Measurements from ENCODE around the gene SLC22A23. TPM values are rescaled to one million over a fixed set of nuclear protein-coding genes. Genes with fewer than 3 reads are reported as not detected.

Gene SLC22A23
- total and polyA plus RNA-seq, 4 donors = 4.9 to 45.4 (median 19.7) TPM

GRCh38 chr6:3348821-3349220, 108.0 kb downstream of the SLC22A23 start (continued):
- TF ChIP-seq ATF3 (IDR thresholded peaks at IDR 0.05) = no peak
- TF ChIP-seq EGR1 (IDR thresholded peaks at IDR 0.05; ENCODE audit: low read depth in 2 of 2) = no peak
- TF ChIP-seq NR2F2 (IDR thresholded peaks at IDR 0.05) = no peak
- no peak for TF ChIP-seq HNF4G (IDR thresholded peaks at IDR 0.05)

- 97% methylated on average over 7 of the region's 7 CpGs for WGBS
- no peak overlapping the region for H3K27ac ChIP-seq (ENCODE audit: low read depth in 1 of 2, low read length in 2 of 2)
- no peak for TF ChIP-seq JUND (IDR thresholded peaks at IDR 0.05)
- TF ChIP-seq GABPA (IDR thresholded peaks at IDR 0.05 in 1 of 2, conservative IDR thresholded peaks at IDR 0.05 in 1 of 2) = no peak
- no peak for TF ChIP-seq RAD21 (IDR thresholded peaks at IDR 0.05)
- TF ChIP-seq SP1 (IDR thresholded peaks at IDR 0.05) = no peak
- TF ChIP-seq MAX (IDR thresholded peaks at IDR 0.05) = no peak
- TF ChIP-seq TAF1 (conservative IDR thresholded peaks at IDR 0.05) = no peak
- no peak for TF ChIP-seq YY1 (IDR thresholded peaks at IDR 0.05)
- TF ChIP-seq REST (IDR thresholded peaks at IDR 0.05) = no peak
- TF ChIP-seq FOXA1 (IDR thresholded peaks at IDR 0.05) = no peak
- TF ChIP-seq CTCF (IDR thresholded peaks at IDR 0.05; ENCODE audit: low read depth, low read length, missing input control) = no peak
- TF ChIP-seq HNF4A (conservative IDR thresholded peaks at IDR 0.05) = no peak
- no peak for TF ChIP-seq FOXA2 (IDR thresholded peaks at IDR 0.05)
Measured at GRCh38 chr6:3347826-3348225, 109.0 kb downstream of the SLC22A23 start.

GRCh38 chr6:3347247-3347646, 109.6 kb downstream of the SLC22A23 start:
- Histone ChIP-seq H3K27ac (ENCODE audit: low read depth in 1 of 2, low read length in 2 of 2) (no peak overlapping the region), H3K9ac (ENCODE audit: low read depth in 1 of 2, low read length in 2 of 2) (no peak overlapping the region), H3K4me1 (ENCODE audit: control insufficient read depth in 4 of 4, insufficient read depth in 4 of 4, low read length in 3 of 4) (peaks cover under 1 to 7% (median 3%) of the 10 kb centered on the region in 4 donors), H3K27me3 (ENCODE audit: control insufficient read depth in 4 of 4, insufficient read depth in 4 of 4, low read length in 3 of 4) (no peaks in the 10 kb centered on the region), H3K9me3 (ENCODE audit: control insufficient read depth in 4 of 4, low read length in 3 of 4) (no peaks in the 10 kb centered on the region), H3K36me3 (ENCODE audit: control insufficient read depth in 4 of 4, insufficient read depth in 3 of 4, low read depth in 1 of 4, low read length in 3 of 4) (peaks cover 0 to 5% (median 0%) of the 10 kb centered on the region in 4 donors), H3K4me3 (ENCODE audit: low read depth in 1 of 3, low read length in 3 of 3) (no peak overlapping the region)
- WGBS = 96% methylated on average over 7 of the region's 7 CpGs
- DNase-seq (ENCODE audit: low spot score) = no peak
- TF ChIP-seq HNF4A (conservative IDR thresholded peaks at IDR 0.05) = no peak
- TF ChIP-seq FOXA2 (IDR thresholded peaks at IDR 0.05) = no peak
- TF ChIP-seq TAF1 (conservative IDR thresholded peaks at IDR 0.05) = no peak
- TF ChIP-seq YY1 (IDR thresholded peaks at IDR 0.05) = no peak
- TF ChIP-seq HNF4G (IDR thresholded peaks at IDR 0.05) = no peak
- TF ChIP-seq CTCF (IDR thresholded peaks at IDR 0.05; ENCODE audit: low read depth, low read length, missing input control) = no peak
- no peak for TF ChIP-seq FOXA1 (IDR thresholded peaks at IDR 0.05)
- TF ChIP-seq NR2F2 (IDR thresholded peaks at IDR 0.05) = no peak
- TF ChIP-seq ZBTB33 (IDR thresholded peaks at IDR 0.05) = no peak
- no peak for TF ChIP-seq ATF3 (IDR thresholded peaks at IDR 0.05)
- TF ChIP-seq GABPA (IDR thresholded peaks at IDR 0.05 in 1 of 2, conservative IDR thresholded peaks at IDR 0.05 in 1 of 2) = no peak
- TF ChIP-seq MAX (IDR thresholded peaks at IDR 0.05) = no peak
- TF ChIP-seq SP1 (IDR thresholded peaks at IDR 0.05) = no peak
- TF ChIP-seq RXRA (IDR thresholded peaks at IDR 0.05) = no peak

More at GRCh38 chr6:3347826-3348225, 109.0 kb downstream of the SLC22A23 start:
- no peaks in the 10 kb centered on the region for H3K9me3 ChIP-seq (ENCODE audit: control insufficient read depth in 4 of 4, low read length in 3 of 4)
- H3K4me1 ChIP-seq (ENCODE audit: control insufficient read depth in 4 of 4, insufficient read depth in 4 of 4, low read length in 3 of 4) = peaks cover 1 to 11% (median 7%) of the 10 kb centered on the region in 4 donors
- H3K4me3 ChIP-seq (ENCODE audit: low read depth in 1 of 3, low read length in 3 of 3) = no peak overlapping the region
- no peaks in the 10 kb centered on the region for H3K27me3 ChIP-seq (ENCODE audit: control insufficient read depth in 4 of 4, insufficient read depth in 4 of 4, low read length in 3 of 4)
- DNase-seq (ENCODE audit: low spot score) = no peak
- H3K9ac ChIP-seq (ENCODE audit: low read depth in 1 of 2, low read length in 2 of 2) = no peak overlapping the region
- H3K36me3 ChIP-seq (ENCODE audit: control insufficient read depth in 4 of 4, insufficient read depth in 3 of 4, low read depth in 1 of 4, low read length in 3 of 4) = peaks cover 0 to 5% (median 0%) of the 10 kb centered on the region in 4 donors
